Prostate gland (tissue), 2 donors: Measurements from ENCODE around the gene APOL2.

Experiments used
- POLR2A ChIP-seq: fragments of 450-650 bp; IDR thresholded peaks from one replicate; pipeline ENCODE4 v1.6.1; 2016; ENCODE audit warnings: antibody characterized with exemption, mild to moderate bottlenecking
- POLR2AphosphoS5 ChIP-seq: sonication (generic); formaldehyde crosslinking; IDR thresholded peaks from one replicate; pipeline ENCODE4 v1.6.1; 2017; ENCODE audit warnings: antibody characterized with exemption
- TF ChIP-seq, protein P1 (sequence below), 4 experiments: fragments of 200-600 bp in 2 of 4; fragments of 450-650 bp in 2 of 4; sonication (generic) in 2 of 4; IDR thresholded peaks; 1 replicate in 3 of 4; 2 replicates in 1 of 4; pipeline ENCODE4 v1.5.1; 2016 to 2019; ENCODE audit warnings: antibody characterized with exemption in 4 of 4, mild to moderate bottlenecking in 2 of 4, moderate library complexity in 2 of 4

DNA sequence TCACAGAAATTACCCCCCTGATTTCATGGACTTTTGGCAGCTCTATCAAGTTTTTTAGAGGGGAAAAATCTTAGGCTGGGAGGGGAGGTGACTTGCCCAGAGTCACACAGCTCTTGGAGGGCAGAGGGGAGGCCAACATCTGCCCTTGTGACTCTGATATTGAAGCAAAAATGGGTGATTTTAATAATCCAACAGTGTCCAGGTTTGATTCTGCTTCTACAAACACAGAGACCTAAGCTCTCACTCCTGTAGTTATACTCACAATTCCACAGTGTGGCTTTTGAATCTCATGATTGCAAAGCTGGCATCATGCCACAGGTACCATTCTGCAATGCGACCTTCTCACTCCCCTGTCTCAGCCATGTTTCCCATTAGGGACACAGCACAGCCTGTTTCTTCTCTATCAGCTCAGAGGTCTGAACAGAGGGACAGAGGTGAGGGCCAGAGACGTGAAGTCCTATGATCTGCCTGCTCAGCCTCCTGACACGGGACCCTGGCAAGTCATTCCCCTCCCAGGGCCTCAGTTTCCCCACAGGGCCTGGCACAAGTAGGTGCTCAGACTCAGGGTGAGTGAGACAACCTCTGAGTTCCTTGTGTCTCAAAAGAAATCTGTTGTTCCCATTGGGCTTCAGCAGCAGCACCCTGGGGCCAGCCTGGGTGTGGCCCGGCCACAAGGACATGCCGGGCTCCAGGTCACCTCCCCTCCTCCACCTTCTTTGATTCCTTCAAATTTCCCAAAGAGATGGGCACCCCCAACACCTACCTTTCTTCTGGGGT lies 766 bp downstream of the APOL2 start:
- TF ChIP-seq, protein P1, sequence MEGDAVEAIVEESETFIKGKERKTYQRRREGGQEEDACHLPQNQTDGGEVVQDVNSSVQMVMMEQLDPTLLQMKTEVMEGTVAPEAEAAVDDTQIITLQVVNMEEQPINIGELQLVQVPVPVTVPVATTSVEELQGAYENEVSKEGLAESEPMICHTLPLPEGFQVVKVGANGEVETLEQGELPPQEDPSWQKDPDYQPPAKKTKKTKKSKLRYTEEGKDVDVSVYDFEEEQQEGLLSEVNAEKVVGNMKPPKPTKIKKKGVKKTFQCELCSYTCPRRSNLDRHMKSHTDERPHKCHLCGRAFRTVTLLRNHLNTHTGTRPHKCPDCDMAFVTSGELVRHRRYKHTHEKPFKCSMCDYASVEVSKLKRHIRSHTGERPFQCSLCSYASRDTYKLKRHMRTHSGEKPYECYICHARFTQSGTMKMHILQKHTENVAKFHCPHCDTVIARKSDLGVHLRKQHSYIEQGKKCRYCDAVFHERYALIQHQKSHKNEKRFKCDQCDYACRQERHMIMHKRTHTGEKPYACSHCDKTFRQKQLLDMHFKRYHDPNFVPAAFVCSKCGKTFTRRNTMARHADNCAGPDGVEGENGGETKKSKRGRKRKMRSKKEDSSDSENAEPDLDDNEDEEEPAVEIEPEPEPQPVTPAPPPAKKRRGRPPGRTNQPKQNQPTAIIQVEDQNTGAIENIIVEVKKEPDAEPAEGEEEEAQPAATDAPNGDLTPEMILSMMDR (IDR thresholded peaks at IDR 0.05) = no peak
- TF ChIP-seq POLR2A (no peak), POLR2AphosphoS5 (no peak)
